GM21825 (cell line): ENCODE measurements around the gene ZNF134.

ENCODE experiments used
- ATAC-seq: cut with Tn5 transposase; IDR thresholded peaks from one replicate; pipeline ENCODE4 v1.9.1; 2021; ENCODE audit warnings: mild to moderate bottlenecking, moderate library complexity; ENCODE audit not compliant: unreplicated experiment

The ZNF134 gene

GRCh38 chr19:57613941-57614743 is at the start of gene ZNF134:
Gene ZNF134, plus strand, starts transcription at chr19:57614242. Its CDS starts 5,227 bp downstream, at chr19:57619469.
- ATAC-seq = peak; percentile 95

GRCh38 chr19:57566396-57567265 is 47.4 kb upstream of the ZNF134 start:
- ATAC-seq = no peak

GRCh38 chr19:57570707-57571106 is 43.3 kb upstream of the ZNF134 start:
- ATAC-seq = no peak

GRCh38 chr19:57572415-57572947 is 41.6 kb upstream of the ZNF134 start:
- ATAC-seq = no peak

- ATAC-seq = no peak
These were observed 37.4 kb upstream of the ZNF134 start for GRCh38 chr19:57576661-57577060.

- ATAC-seq = peak; percentile 90
These were observed 35.4 kb upstream of the ZNF134 start, which contains the start of gene ZNF416 for GRCh38 chr19:57578487-57579205. Gene ZNF416, minus strand, starts transcription at chr19:57578911. Its CDS starts 207 bp downstream, at chr19:57578704.

- no peak for ATAC-seq
These were observed 30.9 kb upstream of the ZNF134 start for GRCh38 chr19:57583104-57583520.

- peak; percentile 67 for ATAC-seq
These were observed 30.3 kb upstream of the ZNF134 start, which contains the start of gene ZIK1 for GRCh38 chr19:57583521-57584416. Gene ZIK1, plus strand, starts transcription at chr19:57584145. Its CDS starts 212 bp downstream, at chr19:57584357.

GRCh38 chr19:57587529-57587928 is 26.5 kb upstream of the ZNF134 start:
- no peak for ATAC-seq

- no peak for ATAC-seq
These were observed 14.7 kb upstream of the ZNF134 start for GRCh38 chr19:57599377-57599760.

- peak; percentile 98 for ATAC-seq
These were observed 14.2 kb upstream of the ZNF134 start, which contains the start of gene ZNF530 for GRCh38 chr19:57599761-57600383. Gene ZNF530, plus strand, starts transcription at chr19:57599885. Its CDS starts 4,461 bp downstream, at chr19:57604346.

- ATAC-seq = no peak
These were observed 7.1 kb upstream of the ZNF134 start for GRCh38 chr19:57606931-57607330.

GRCh38 chr19:57611113-57611512 is 2.9 kb upstream of the ZNF134 start:
- ATAC-seq = no peak

- no peak for ATAC-seq
These were observed 1.3 kb downstream of the ZNF134 start for GRCh38 chr19:57615346-57615745.

- ATAC-seq = no peak
These were observed 6.8 kb downstream of the ZNF134 start for GRCh38 chr19:57620673-57621348.

- no peak for ATAC-seq
These were observed 9.0 kb downstream of the ZNF134 start for GRCh38 chr19:57623091-57623490.

GRCh38 chr19:57632987-57633831 is 19.2 kb downstream of the ZNF134 start, which contains the start of gene ZNF211:
Gene ZNF211, plus strand, starts transcription at chr19:57633168. Its CDS starts 179 bp downstream, at chr19:57633347.
- peak; percentile 96 for ATAC-seq

GRCh38 chr19:57633832-57634131 is 19.7 kb downstream of the ZNF134 start:
- no peak for ATAC-seq
